ENCODE data around the gene DMGDH. TPM values are rescaled to one million over a fixed set of nuclear protein-coding genes. Genes with fewer than 3 reads are reported as not detected.

Gene DMGDH
- total and polyA plus RNA-seq, 10 of the 15 experiments (the other 5 are each of a cell fraction or from before 2014, with no cell fraction given), result 0.22 to 1.5 (median 0.44) TPM; not detected in 3

DNA sequence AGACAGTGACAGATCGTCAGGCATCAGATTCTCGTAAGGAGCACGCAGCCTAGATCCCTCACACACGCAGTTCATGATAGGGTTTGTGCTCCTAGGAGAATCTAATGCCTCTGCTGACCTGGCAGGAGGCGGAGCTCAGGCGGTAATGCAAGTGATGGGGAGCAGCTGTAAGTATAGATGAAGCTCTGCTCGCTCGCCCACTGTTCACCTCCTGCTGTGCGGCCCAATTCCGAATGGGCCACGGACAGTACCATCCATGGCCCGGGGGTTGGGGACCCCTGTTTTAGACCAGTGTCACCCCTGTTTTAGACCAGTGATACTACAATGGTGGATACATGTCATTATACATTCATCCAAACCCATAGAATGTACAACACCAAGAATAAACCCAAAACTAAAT, 80.4 kb downstream of the DMGDH start:
- Histone ChIP-seq H3K79me2 (ENCODE audit: control insufficient read depth, insufficient read depth, low read length) (peaks cover 2% of the 10 kb centered on the region; the same call in 1 of the 2 replicates), H3K4me2 (ENCODE audit: control insufficient read depth, insufficient read depth) (no peak overlapping the region), H3K36me3 (ENCODE audit: control insufficient read depth in 2 of 2, insufficient read depth in 2 of 2, low read length in 1 of 2) (no peaks in the 10 kb centered on the region), H3K9ac (ENCODE audit: control insufficient read depth, insufficient read depth, low read length) (no peak overlapping the region), H4K20me1 (ENCODE audit: control insufficient read depth, insufficient read depth) (no peaks in the 10 kb centered on the region), H3K27ac (ENCODE audit: control insufficient read depth, insufficient read depth) (no peak overlapping the region), H3K27me3 (replicated peaks in 1 of 2; ENCODE audit: control insufficient read depth in 2 of 2, insufficient read depth in 2 of 2, low read length in 1 of 2) (no peaks in the 10 kb centered on the region), H3K4me1 (ENCODE audit: control insufficient read depth, insufficient read depth, low read length) (peaks cover 6% of the 10 kb centered on the region; the same call in 1 of the 2 replicates), H3K4me3 (no peak overlapping the region), H3K9me3 (replicated peaks; ENCODE audit: control insufficient read depth, insufficient read depth, low read length) (no peaks in the 10 kb centered on the region), H2AFZ (ENCODE audit: control insufficient read depth, low read depth, low read length) (no peak overlapping the region)
- DNase-seq (ENCODE audit: low read depth, low spot score), result no peak
- in situ Hi-C loops (cut with MboI), result no loop called here
- no TSS peak for BruUV-seq (replicated peaks)
- ChIA-PET POLR2A (interaction anchor here (0.5 kb wide), 1 partner anchor 24 kb away, joined by 3 read pairs; no protein-coding TSS in a partner anchor), CTCF (interaction anchor here (1.0 to 1.3 kb wide), 3 partner anchors 21 to 36 kb away, joined by 4 to 8 read pairs (median 6); no protein-coding TSS in a partner anchor), RAD21 (ENCODE audit: unreplicated experiment) (interaction anchor here (1.5 kb wide), 2 partner anchors 34 to 89 kb away, joined by 4 read pairs; no protein-coding TSS in a partner anchor), SMC1A (ENCODE audit: uncharacterized antibody, unreplicated experiment) (interaction anchor here (1.2 to 1.3 kb wide), 2 partner anchors 32 to 144 kb away, joined by 3 to 7 read pairs; no protein-coding TSS in a partner anchor)
- 90% methylated on average over 12 of the region's 12 CpGs for WGBS (ENCODE audit: insufficient coverage, insufficient replicate concordance, low lambda C conversion rate, missing lambda C conversion rate)
- FAIRE-seq, result no peak
- no peak for TF ChIP-seq WRNIP1 (IDR thresholded peaks at IDR 0.05; ENCODE audit: borderline replicate concordance, low read depth, low read length)
- no peak for TF ChIP-seq BCL11A (IDR thresholded peaks at IDR 0.05; ENCODE audit: low read depth, low read length)
- TF ChIP-seq SMAD5 (IDR thresholded peaks at IDR 0.05; ENCODE audit: low read depth), result no peak
- TF ChIP-seq JUND (IDR thresholded peaks at IDR 0.05; ENCODE audit: low read depth, low read length), result no peak
- TF ChIP-seq TCF7 (IDR thresholded peaks at IDR 0.05; ENCODE audit: borderline replicate concordance), result no peak
- TF ChIP-seq BHLHE40 (IDR thresholded peaks at IDR 0.05; ENCODE audit: borderline replicate concordance in 1 of 2, low read depth in 2 of 2, low read length in 1 of 2), result no peak
- TF ChIP-seq KLF5 (IDR thresholded peaks at IDR 0.05; ENCODE audit: partially characterized antibody), result no peak
- TF ChIP-seq IKZF1 (conservative IDR thresholded peaks at IDR 0.05), result no peak
- TF ChIP-seq TBL1XR1 (IDR thresholded peaks at IDR 0.05; ENCODE audit: low read depth, low read length), result no peak
- no peak for TF ChIP-seq SMAD1 (IDR thresholded peaks at IDR 0.05; ENCODE audit: low read depth, partially characterized antibody)
- TF ChIP-seq, protein P1, sequence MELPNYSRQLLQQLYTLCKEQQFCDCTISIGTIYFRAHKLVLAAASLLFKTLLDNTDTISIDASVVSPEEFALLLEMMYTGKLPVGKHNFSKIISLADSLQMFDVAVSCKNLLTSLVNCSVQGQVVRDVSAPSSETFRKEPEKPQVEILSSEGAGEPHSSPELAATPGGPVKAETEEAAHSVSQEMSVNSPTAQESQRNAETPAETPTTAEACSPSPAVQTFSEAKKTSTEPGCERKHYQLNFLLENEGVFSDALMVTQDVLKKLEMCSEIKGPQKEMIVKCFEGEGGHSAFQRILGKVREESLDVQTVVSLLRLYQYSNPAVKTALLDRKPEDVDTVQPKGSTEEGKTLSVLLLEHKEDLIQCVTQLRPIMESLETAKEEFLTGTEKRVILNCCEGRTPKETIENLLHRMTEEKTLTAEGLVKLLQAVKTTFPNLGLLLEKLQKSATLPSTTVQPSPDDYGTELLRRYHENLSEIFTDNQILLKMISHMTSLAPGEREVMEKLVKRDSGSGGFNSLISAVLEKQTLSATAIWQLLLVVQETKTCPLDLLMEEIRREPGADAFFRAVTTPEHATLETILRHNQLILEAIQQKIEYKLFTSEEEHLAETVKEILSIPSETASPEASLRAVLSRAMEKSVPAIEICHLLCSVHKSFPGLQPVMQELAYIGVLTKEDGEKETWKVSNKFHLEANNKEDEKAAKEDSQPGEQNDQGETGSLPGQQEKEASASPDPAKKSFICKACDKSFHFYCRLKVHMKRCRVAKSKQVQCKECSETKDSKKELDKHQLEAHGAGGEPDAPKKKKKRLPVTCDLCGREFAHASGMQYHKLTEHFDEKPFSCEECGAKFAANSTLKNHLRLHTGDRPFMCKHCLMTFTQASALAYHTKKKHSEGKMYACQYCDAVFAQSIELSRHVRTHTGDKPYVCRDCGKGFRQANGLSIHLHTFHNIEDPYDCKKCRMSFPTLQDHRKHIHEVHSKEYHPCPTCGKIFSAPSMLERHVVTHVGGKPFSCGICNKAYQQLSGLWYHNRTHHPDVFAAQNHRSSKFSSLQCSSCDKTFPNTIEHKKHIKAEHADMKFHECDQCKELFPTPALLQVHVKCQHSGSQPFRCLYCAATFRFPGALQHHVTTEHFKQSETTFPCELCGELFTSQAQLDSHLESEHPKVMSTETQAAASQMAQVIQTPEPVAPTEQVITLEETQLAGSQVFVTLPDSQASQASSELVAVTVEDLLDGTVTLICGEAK (IDR thresholded peaks at IDR 0.05; ENCODE audit: borderline replicate concordance), result no peak
- TF ChIP-seq, protein P2, sequence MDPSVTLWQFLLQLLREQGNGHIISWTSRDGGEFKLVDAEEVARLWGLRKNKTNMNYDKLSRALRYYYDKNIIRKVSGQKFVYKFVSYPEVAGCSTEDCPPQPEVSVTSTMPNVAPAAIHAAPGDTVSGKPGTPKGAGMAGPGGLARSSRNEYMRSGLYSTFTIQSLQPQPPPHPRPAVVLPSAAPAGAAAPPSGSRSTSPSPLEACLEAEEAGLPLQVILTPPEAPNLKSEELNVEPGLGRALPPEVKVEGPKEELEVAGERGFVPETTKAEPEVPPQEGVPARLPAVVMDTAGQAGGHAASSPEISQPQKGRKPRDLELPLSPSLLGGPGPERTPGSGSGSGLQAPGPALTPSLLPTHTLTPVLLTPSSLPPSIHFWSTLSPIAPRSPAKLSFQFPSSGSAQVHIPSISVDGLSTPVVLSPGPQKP (IDR thresholded peaks at IDR 0.05; ENCODE audit: low read depth, low read length), result no peak
- TF ChIP-seq, protein P3, sequence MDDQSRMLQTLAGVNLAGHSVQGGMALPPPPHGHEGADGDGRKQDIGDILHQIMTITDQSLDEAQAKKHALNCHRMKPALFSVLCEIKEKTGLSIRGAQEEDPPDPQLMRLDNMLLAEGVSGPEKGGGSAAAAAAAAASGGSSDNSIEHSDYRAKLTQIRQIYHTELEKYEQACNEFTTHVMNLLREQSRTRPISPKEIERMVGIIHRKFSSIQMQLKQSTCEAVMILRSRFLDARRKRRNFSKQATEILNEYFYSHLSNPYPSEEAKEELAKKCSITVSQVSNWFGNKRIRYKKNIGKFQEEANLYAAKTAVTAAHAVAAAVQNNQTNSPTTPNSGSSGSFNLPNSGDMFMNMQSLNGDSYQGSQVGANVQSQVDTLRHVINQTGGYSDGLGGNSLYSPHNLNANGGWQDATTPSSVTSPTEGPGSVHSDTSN (IDR thresholded peaks at IDR 0.05; ENCODE audit: insufficient replicate concordance, low read depth, low read length), result no peak
- no peak for TF ChIP-seq FOS (IDR thresholded peaks at IDR 0.05; ENCODE audit: borderline replicate concordance, extremely low read depth, insufficient read length)
- intact Hi-C loops (cut with micrococcal nuclease; ENCODE audit: unreplicated experiment), result no loop called here
- no peak for ATAC-seq

Data from GM12878 (cell line).